Naive B cell (primary cell): ENCODE data around the gene STON1. TPM values are rescaled to one million over a fixed set of nuclear protein-coding genes. Genes with fewer than 3 reads are reported as not detected.
A peak's percentile ranks its signal among the peaks of the same experiment; 100 is the strongest.
"Not testable (repeated sequence)": the region's sequence is repeated elsewhere in the genome, so short reads cannot be mapped to it uniquely, and the experiment has no call there.

ENCODE experiments used
- ATAC-seq, 2 donors: fragments of 150-1000 bp; cut with Tn5 transposase; 2 replicates each; pipeline ENCODE4 v1.10.0; 2021; ENCODE audit warnings: low read depth in 2 of 2, mild to moderate bottlenecking in 2 of 2, moderate library complexity in 2 of 2
- DNase-seq: peaks from one replicate; pipeline ENCODE4 v3.0.0; 2022
- H3K27ac Mint-ChIP-seq, 6 donors: one replicate each; pipeline ENCODE4 v1.8.0; 2020 to 2022; ENCODE audit warnings: mild to moderate bottlenecking in 6 of 6, mixed read lengths in 6 of 6, moderate library complexity in 5 of 6, inconsistent platforms in 2 of 6
- H3K27me3 Mint-ChIP-seq, 3 donors: one replicate each; pipeline ENCODE4 v1.8.0; 2021 to 2022; ENCODE audit warnings: mixed read lengths in 3 of 3, mild to moderate bottlenecking in 1 of 3
- H3K36me3 Mint-ChIP-seq, 2 donors: one replicate each; pipeline ENCODE4 v1.8.0; 2020 to 2022; ENCODE audit warnings: mixed read lengths in 2 of 2, inconsistent platforms in 1 of 2, mild to moderate bottlenecking in 1 of 2
- H3K4me1 Mint-ChIP-seq, 3 donors: one replicate each; pipeline ENCODE4 v1.8.0; 2020 to 2022; ENCODE audit warnings: mixed read lengths in 3 of 3, inconsistent platforms in 1 of 3, mild to moderate bottlenecking in 1 of 3, moderate library complexity in 1 of 3
- H3K4me3 Mint-ChIP-seq, 8 donors: one replicate each; pipeline ENCODE4 v1.8.0; 2020 to 2022; ENCODE audit warnings: mild to moderate bottlenecking in 8 of 8, mixed read lengths in 8 of 8, moderate library complexity in 8 of 8, inconsistent platforms in 2 of 8
- H3K9me3 Mint-ChIP-seq, 7 donors: one replicate each; pipeline ENCODE4 v1.8.0; 2020 to 2022; ENCODE audit warnings: mixed read lengths in 7 of 7, mild to moderate bottlenecking in 5 of 7, inconsistent platforms in 2 of 7, moderate library complexity in 1 of 7
- polyA plus RNA-seq, 6 donors: library from polyadenylated mRNA; unstranded; fragments of 300-500 nt; fragmentation: Illumina TruSeq; gene quantifications; one replicate each; pipeline ENCODE4 v1.2.3, GENCODE V29; 2021; ENCODE audit warnings: low read depth in 6 of 6

STON1 gene
- polyA plus RNA-seq, 6 donors from 2014 or later, result 0.13 to 0.14 TPM; not detected in 4

GRCh38 chr2:48534781-48535180 lies 4.8 kb downstream of the STON1 start:
- H3K36me3 Mint-ChIP-seq, result no peaks in the 10 kb centered on the region
- peaks cover 7 to 12% (median 11%) of the 10 kb centered on the region in 3 donors for H3K4me1 Mint-ChIP-seq
- H3K27ac Mint-ChIP-seq, result no peak overlapping the region
- ATAC-seq (no peak), DNase-seq (no peak)
- H3K27me3 Mint-ChIP-seq, result peaks cover 0 to 5% (median 4%) of the 10 kb centered on the region in 3 donors
- no peak overlapping the region for H3K4me3 Mint-ChIP-seq
- no peaks in the 10 kb centered on the region for H3K9me3 Mint-ChIP-seq

GRCh38 chr2:48540237-48540935 lies 10.4 kb downstream of the STON1 start:
- no peak overlapping the region for H3K4me3 Mint-ChIP-seq
- no peak overlapping the region for H3K27ac Mint-ChIP-seq
- no peaks in the 10 kb centered on the region for H3K9me3 Mint-ChIP-seq
- no peaks in the 10 kb centered on the region for H3K4me1 Mint-ChIP-seq
- DNase-seq (no peak), ATAC-seq (no peak)
- H3K27me3 Mint-ChIP-seq, result no peaks in the 10 kb centered on the region
- H3K36me3 Mint-ChIP-seq, result no peaks in the 10 kb centered on the region

- Mint-ChIP-seq H3K4me1 (no peaks in the 10 kb centered on the region), H3K4me3 (no peak overlapping the region), H3K36me3 (no peaks in the 10 kb centered on the region), H3K9me3 (no peaks in the 10 kb centered on the region), H3K27me3 (no peaks in the 10 kb centered on the region), H3K27ac (no peak overlapping the region)
- ATAC-seq (no peak), DNase-seq (no peak)
Observed at GRCh38 chr2:48541666-48542389, 11.9 kb downstream of the STON1 start.

GRCh38 chr2:48543895-48544294 lies 13.9 kb downstream of the STON1 start:
- Mint-ChIP-seq H3K4me3 (no peak overlapping the region), H3K27ac (no peak overlapping the region), H3K27me3 (no peaks in the 10 kb centered on the region), H3K9me3 (no peaks in the 10 kb centered on the region), H3K4me1 (no peaks in the 10 kb centered on the region), H3K36me3 (no peaks in the 10 kb centered on the region)
- ATAC-seq, result no peak
- DNase-seq, result no peak

- Mint-ChIP-seq H3K4me3 (no peak overlapping the region), H3K36me3 (no peaks in the 10 kb centered on the region), H3K4me1 (no peaks in the 10 kb centered on the region), H3K27ac (no peak overlapping the region), H3K9me3 (no peaks in the 10 kb centered on the region), H3K27me3 (no peaks in the 10 kb centered on the region)
- ATAC-seq (no peak), DNase-seq (no peak)
Observed at GRCh38 chr2:48545244-48545643, 15.3 kb downstream of the STON1 start.

GRCh38 chr2:48548840-48549239 lies 18.9 kb downstream of the STON1 start:
- no peaks in the 10 kb centered on the region for H3K36me3 Mint-ChIP-seq
- H3K4me3 Mint-ChIP-seq, result no peak overlapping the region
- H3K4me1 Mint-ChIP-seq, result no peaks in the 10 kb centered on the region
- H3K9me3 Mint-ChIP-seq, result peaks cover 0 to 5% (median 0%) of the 10 kb centered on the region in 7 donors
- H3K27me3 Mint-ChIP-seq, result no peaks in the 10 kb centered on the region
- DNase-seq, result no peak
- H3K27ac Mint-ChIP-seq, result no peak overlapping the region
- no peak for ATAC-seq

GRCh38 chr2:48549972-48550371 lies 20.0 kb downstream of the STON1 start:
- Mint-ChIP-seq H3K9me3 (peaks cover 0 to 5% (median 0%) of the 10 kb centered on the region in 7 donors), H3K27me3 (no peaks in the 10 kb centered on the region), H3K4me1 (no peaks in the 10 kb centered on the region), H3K4me3 (peak overlapping the region in 1 of 8 donors; percentile 44), H3K27ac (no peak overlapping the region), H3K36me3 (no peaks in the 10 kb centered on the region)
- DNase-seq (no peak), ATAC-seq (no peak)

GRCh38 chr2:48551548-48551947 lies 21.6 kb downstream of the STON1 start:
- no peak overlapping the region for H3K27ac Mint-ChIP-seq

GRCh38 chr2:48555071-48555470 lies 25.1 kb downstream of the STON1 start:
- not testable (repeated sequence) for H3K4me1 Mint-ChIP-seq, H3K27ac Mint-ChIP-seq, H3K36me3 Mint-ChIP-seq, H3K9me3 Mint-ChIP-seq, DNase-seq, H3K27me3 Mint-ChIP-seq, H3K4me3 Mint-ChIP-seq, ATAC-seq

More at GRCh38 chr2:48551548-48551947, 21.6 kb downstream of the STON1 start:
- no peaks in the 10 kb centered on the region for H3K36me3 Mint-ChIP-seq
- no peaks in the 10 kb centered on the region for H3K27me3 Mint-ChIP-seq
- H3K4me3 Mint-ChIP-seq, result no peak overlapping the region
- no peaks in the 10 kb centered on the region for H3K4me1 Mint-ChIP-seq
- DNase-seq (no peak), ATAC-seq (no peak)
- H3K9me3 Mint-ChIP-seq, result peaks cover 0 to 5% (median 0%) of the 10 kb centered on the region in 7 donors

GRCh38 chr2:48558456-48558855 lies 28.5 kb downstream of the STON1 start:
- ATAC-seq (no peak), DNase-seq (no peak)
- Mint-ChIP-seq H3K36me3 (no peaks in the 10 kb centered on the region), H3K9me3 (peaks cover 0 to 8% (median 0%) of the 10 kb centered on the region in 7 donors), H3K4me3 (no peak overlapping the region), H3K27me3 (no peaks in the 10 kb centered on the region), H3K4me1 (no peaks in the 10 kb centered on the region), H3K27ac (no peak overlapping the region)

- no peak for ATAC-seq
- Mint-ChIP-seq H3K27ac (peak overlapping the region in 1 of 6 donors; percentile 91), H3K9me3 (peaks cover 0 to 8% (median 0%) of the 10 kb centered on the region in 7 donors), H3K27me3 (no peaks in the 10 kb centered on the region), H3K4me1 (no peaks in the 10 kb centered on the region), H3K4me3 (no peak overlapping the region), H3K36me3 (no peaks in the 10 kb centered on the region)
- no peak for DNase-seq
Observed at GRCh38 chr2:48560546-48561209, 30.7 kb downstream of the STON1 start.

GRCh38 chr2:48562281-48562680 lies 32.3 kb downstream of the STON1 start:
- no peak for ATAC-seq
- no peaks in the 10 kb centered on the region for H3K36me3 Mint-ChIP-seq
- no peak overlapping the region for H3K27ac Mint-ChIP-seq
- peaks cover 0 to 4% (median 0%) of the 10 kb centered on the region in 3 donors for H3K27me3 Mint-ChIP-seq
- DNase-seq, result no peak
- peaks cover 0 to 8% (median 0%) of the 10 kb centered on the region in 7 donors for H3K9me3 Mint-ChIP-seq
- no peak overlapping the region for H3K4me3 Mint-ChIP-seq
- no peaks in the 10 kb centered on the region for H3K4me1 Mint-ChIP-seq

GRCh38 chr2:48566592-48567310 lies 36.8 kb downstream of the STON1 start:
- Mint-ChIP-seq H3K9me3 (no peaks in the 10 kb centered on the region), H3K4me3 (no peak overlapping the region), H3K4me1 (no peaks in the 10 kb centered on the region), H3K27me3 (peaks cover 0 to 4% (median 0%) of the 10 kb centered on the region in 3 donors), H3K36me3 (no peaks in the 10 kb centered on the region), H3K27ac (no peak overlapping the region)
- no peak for DNase-seq
- ATAC-seq, result no peak
